Measurements from ENCODE around the gene MRPL10.
A peak's percentile ranks its signal among the peaks of the same experiment; 100 is the strongest.

The MRPL10 gene

GRCh38 chr17:47831003-47831933 lies at the start of gene MRPL10, which contains the start of gene LRRC46:
Gene MRPL10, minus strand, starts transcription at chr17:47831541. Its CDS starts 30 bp downstream, at chr17:47831511.
Gene LRRC46, plus strand, starts transcription at chr17:47831670. Its CDS starts 320 bp downstream, at chr17:47831990.
- peak; percentile 97 for DNase-seq

- DNase-seq, result no peak
Observed at GRCh38 chr17:47879776-47880454, 48.6 kb upstream of the MRPL10 start.

- no peak for DNase-seq
Observed at GRCh38 chr17:47879028-47879585, 47.8 kb upstream of the MRPL10 start.

GRCh38 chr17:47878203-47879027 lies 47.1 kb upstream of the MRPL10 start:
- no peak for DNase-seq

- no peak for DNase-seq
Observed at GRCh38 chr17:47877368-47878034, 46.2 kb upstream of the MRPL10 start.

GRCh38 chr17:47875011-47875985 lies 44.0 kb upstream of the MRPL10 start:
- no peak for DNase-seq

GRCh38 chr17:47873200-47874090 lies 42.1 kb upstream of the MRPL10 start:
- DNase-seq, result no peak

- no peak for DNase-seq
Observed at GRCh38 chr17:47872651-47873161, 41.4 kb upstream of the MRPL10 start.

- DNase-seq, result no peak
Observed at GRCh38 chr17:47872019-47872650, 40.8 kb upstream of the MRPL10 start.

- no peak for DNase-seq
Observed at GRCh38 chr17:47871048-47871447, 39.7 kb upstream of the MRPL10 start.

- DNase-seq, result no peak
Observed at GRCh38 chr17:47870056-47870455, 38.7 kb upstream of the MRPL10 start.

GRCh38 chr17:47869114-47869513 lies 37.8 kb upstream of the MRPL10 start:
- DNase-seq, result no peak

- no peak for DNase-seq
Observed at GRCh38 chr17:47867813-47868533, 36.6 kb upstream of the MRPL10 start.

GRCh38 chr17:47866941-47867340 lies 35.6 kb upstream of the MRPL10 start:
- no peak for DNase-seq

GRCh38 chr17:47864791-47865216 lies 33.5 kb upstream of the MRPL10 start:
- no peak for DNase-seq

- peak in 1 of 2 experiments; percentile 60 for DNase-seq
Observed at GRCh38 chr17:47862621-47863440, 31.5 kb upstream of the MRPL10 start.

GRCh38 chr17:47860386-47860785 lies 29.0 kb upstream of the MRPL10 start:
- no peak for DNase-seq
